Measurements from ENCODE around the gene RASA3.

The RASA3 gene

DNA sequence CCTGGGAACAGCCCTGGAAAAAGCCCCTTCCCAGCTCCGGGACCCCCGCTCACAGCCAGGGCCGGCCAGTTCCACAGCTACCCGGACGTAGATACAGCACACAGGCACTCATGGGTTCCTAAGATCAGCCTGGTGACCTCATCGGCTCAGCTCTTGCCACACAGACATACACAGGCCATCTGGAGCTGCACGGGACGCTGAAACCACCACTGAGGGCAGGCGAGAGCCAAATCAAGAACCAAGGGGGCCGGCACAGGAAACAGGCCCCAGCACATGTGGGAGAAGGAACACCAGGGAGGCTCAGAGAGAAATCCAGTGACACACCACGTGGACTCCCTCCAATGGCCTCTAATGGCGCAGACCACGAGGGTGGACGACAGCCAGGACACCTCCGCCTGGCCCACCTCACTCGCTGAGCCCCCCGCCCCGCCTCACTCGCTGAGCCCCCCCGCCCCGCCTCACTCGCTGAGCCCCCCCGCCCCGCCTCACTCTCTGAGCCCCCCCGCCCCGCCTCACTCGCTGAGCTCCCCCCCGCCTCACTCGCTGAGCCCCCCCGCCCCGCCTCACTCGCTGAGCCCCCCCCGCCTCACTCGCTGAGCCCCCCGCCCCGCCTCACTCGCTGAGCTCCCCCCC is 88.9 kb downstream of the RASA3 start:
- DNase-seq (ENCODE audit: low read depth): peak; percentile 84
- TF ChIP-seq, protein P1, sequence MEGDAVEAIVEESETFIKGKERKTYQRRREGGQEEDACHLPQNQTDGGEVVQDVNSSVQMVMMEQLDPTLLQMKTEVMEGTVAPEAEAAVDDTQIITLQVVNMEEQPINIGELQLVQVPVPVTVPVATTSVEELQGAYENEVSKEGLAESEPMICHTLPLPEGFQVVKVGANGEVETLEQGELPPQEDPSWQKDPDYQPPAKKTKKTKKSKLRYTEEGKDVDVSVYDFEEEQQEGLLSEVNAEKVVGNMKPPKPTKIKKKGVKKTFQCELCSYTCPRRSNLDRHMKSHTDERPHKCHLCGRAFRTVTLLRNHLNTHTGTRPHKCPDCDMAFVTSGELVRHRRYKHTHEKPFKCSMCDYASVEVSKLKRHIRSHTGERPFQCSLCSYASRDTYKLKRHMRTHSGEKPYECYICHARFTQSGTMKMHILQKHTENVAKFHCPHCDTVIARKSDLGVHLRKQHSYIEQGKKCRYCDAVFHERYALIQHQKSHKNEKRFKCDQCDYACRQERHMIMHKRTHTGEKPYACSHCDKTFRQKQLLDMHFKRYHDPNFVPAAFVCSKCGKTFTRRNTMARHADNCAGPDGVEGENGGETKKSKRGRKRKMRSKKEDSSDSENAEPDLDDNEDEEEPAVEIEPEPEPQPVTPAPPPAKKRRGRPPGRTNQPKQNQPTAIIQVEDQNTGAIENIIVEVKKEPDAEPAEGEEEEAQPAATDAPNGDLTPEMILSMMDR (IDR thresholded peaks at IDR 0.05; ENCODE audit: low read length, missing control alignments): peak; percentile 39
- H3K4me3 ChIP-seq (replicated peaks; ENCODE audit: low read depth, low read length): no peak overlapping the region

DNA sequence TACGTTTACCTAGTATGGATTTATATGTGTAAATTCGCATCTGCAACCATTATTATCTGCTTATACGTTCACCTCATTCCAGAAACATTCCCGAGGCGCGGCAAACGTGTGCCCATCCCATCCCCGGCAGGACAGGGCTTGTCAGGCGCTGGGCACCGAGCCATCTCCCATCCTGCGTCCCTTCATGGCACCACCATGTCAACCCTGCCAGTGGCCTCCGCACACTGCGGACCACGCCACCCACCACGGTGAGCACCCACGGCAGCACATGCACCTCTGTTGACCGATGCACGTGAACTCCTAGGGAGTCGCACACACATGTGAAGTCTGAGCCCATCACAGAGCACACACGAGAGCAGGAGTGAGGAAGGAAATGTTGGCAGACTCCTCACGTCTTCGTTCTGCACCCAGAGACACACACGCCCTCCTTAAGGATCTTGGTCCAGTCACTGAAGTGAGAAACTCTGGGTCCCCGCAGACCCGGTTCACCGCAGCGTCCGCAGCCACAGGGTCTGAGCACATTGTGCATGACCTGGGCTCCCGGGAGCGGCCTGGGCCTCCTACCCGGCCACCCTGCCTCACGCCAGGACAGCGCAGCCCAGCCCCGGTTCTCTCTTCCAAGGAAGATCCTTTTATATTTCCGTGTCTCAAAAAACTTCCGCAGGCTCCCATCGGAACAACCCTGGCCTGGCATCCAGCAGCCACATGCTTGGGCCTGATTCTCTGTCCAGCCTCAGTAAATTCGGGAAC is 90.2 kb downstream of the RASA3 start:
- H3K4me3 ChIP-seq (replicated peaks; ENCODE audit: low read depth, low read length): no peak overlapping the region
- TF ChIP-seq, protein P1 (IDR thresholded peaks at IDR 0.05; ENCODE audit: low read length, missing control alignments): no peak
- no peak for DNase-seq (ENCODE audit: low read depth)

DNA sequence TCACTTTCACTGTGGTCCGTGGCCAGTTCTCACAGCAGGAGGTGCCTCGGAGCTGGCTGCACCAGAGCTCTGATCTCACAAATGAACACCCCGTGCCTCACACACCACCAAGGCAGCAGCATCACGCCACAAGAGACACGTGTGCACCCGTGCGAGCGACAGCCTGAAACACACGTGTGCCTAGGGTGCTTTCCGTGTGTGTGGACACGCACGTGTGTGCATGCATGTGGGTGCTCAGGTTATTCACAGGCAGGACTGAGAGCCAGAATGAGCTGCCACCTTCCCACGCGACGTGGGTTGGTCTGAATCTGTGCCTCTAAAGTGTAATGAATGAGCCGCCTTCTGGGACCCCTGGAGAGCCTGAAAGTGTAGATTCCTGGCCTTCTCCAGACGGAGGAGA is 90.9 kb downstream of the RASA3 start:
- no peak overlapping the region for H3K4me3 ChIP-seq (replicated peaks; ENCODE audit: low read depth, low read length)
- no peak for DNase-seq (ENCODE audit: low read depth)
- TF ChIP-seq, protein P1 (IDR thresholded peaks at IDR 0.05; ENCODE audit: low read length, missing control alignments): no peak

DNA sequence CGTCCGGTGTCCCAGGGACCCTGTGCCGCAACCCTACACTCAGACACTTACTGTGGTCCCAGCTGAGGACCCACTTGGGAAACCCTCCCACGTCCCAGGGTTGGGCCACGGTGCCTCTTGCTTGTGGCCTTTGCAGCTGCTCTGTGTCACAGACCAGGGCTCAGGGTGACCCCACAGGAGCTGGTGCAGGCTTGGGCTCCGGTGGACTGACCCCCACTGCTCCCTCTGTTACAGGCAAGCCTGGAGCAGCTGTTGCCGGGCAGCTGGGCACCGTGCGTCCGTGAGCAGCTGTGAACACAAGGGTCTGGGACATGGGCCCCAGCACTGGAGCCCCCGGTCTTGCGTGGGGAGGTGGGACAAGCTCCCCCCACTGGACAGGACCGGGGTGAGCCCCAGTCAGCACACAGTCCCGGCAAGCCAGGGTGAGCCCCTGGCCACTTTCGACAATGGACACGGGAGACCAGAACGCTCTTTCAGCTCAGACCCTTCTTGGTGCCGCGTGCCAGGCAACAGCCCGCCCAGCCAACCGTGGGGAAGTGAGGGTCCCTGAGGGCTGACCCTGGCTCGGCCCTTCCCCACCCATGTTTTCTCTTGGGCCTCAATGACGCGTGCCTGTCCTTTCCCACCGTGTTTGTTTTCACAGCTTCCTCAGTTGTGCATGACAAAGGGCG is 92.8 kb downstream of the RASA3 start:
- TF ChIP-seq, protein P1 (IDR thresholded peaks at IDR 0.05; ENCODE audit: low read length, missing control alignments): no peak
- DNase-seq (ENCODE audit: low read depth): no peak
- H3K4me3 ChIP-seq (replicated peaks; ENCODE audit: low read depth, low read length): no peak overlapping the region

DNA sequence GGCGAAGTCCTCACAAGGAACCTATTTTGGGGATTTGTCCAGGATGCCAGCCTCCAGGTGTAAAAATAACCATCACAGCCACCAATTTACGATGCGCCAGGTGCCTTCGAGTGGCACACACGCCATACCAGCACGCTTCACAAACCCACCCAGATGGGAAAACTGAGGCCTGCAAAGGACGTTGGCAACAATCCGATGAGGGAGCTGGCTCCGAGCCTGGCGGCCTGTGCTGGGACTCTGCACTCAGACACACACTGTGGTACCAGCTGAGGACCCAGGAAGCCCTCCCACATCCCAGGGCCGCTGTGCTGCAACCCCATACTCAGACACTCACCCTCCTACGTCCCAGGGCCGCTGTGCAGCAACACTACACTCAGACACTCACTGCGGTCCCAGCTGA is 93.5 kb downstream of the RASA3 start:
- TF ChIP-seq, protein P1 (IDR thresholded peaks at IDR 0.05; ENCODE audit: low read length, missing control alignments): no peak
- DNase-seq (ENCODE audit: low read depth): no peak
- H3K4me3 ChIP-seq (replicated peaks; ENCODE audit: low read depth, low read length): no peak overlapping the region

DNA sequence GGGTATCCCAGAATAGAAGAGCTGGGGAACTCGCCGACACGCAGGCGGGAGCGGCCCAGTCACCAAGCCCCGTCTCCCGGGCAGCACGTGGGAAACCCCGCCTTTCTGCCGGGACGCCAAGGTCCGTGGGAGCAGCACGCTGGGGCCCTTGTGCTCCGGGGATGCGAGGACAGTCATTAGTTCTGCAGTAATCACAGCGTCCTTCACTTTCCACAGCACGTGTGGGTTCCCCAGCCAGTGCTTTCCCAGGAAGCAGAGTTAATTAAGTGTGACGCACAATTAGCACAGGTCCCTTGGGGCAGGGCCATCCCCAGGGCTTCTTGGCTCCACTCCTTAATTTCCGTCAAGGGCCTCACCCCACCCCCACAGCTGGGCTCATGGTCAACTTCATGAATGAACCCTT is 94.2 kb downstream of the RASA3 start:
- TF ChIP-seq, protein P1 (IDR thresholded peaks at IDR 0.05; ENCODE audit: low read length, missing control alignments): no peak
- no peak overlapping the region for H3K4me3 ChIP-seq (replicated peaks; ENCODE audit: low read depth, low read length)

More for the DNA sequence above, 94.2 kb downstream of the RASA3 start:
- no peak for DNase-seq (ENCODE audit: low read depth)
